ENCODE measurements around the gene SCTR.

Gene SCTR

GRCh38 chr2:119423811-119424210 is 100.5 kb downstream of the SCTR start:
- Histone ChIP-seq H3K27ac (ENCODE audit: low read length) (no peak overlapping the region), H3K4me3 (ENCODE audit: low read length) (no peak overlapping the region), H3K27me3 (ENCODE audit: control insufficient read depth, insufficient read depth, low read length) (peaks cover 4% of the 10 kb centered on the region), H3K36me3 (ENCODE audit: control insufficient read depth, low read depth, low read length) (no peaks in the 10 kb centered on the region), H3K4me1 (ENCODE audit: control insufficient read depth, low read depth, low read length) (no peaks in the 10 kb centered on the region), H3K9me3 (ENCODE audit: control insufficient read depth, low read depth, low read length) (no peaks in the 10 kb centered on the region), H3K9ac (ENCODE audit: low read length) (no peak overlapping the region)

GRCh38 chr2:119423108-119423444 is 101.2 kb downstream of the SCTR start:
- no peak overlapping the region for H3K4me3 ChIP-seq (ENCODE audit: low read length)
- no peaks in the 10 kb centered on the region for H3K36me3 ChIP-seq (ENCODE audit: control insufficient read depth, low read depth, low read length)
- no peaks in the 10 kb centered on the region for H3K9me3 ChIP-seq (ENCODE audit: control insufficient read depth, low read depth, low read length)
- no peak overlapping the region for H3K27ac ChIP-seq (ENCODE audit: low read length)
- H3K4me1 ChIP-seq (ENCODE audit: control insufficient read depth, low read depth, low read length): no peaks in the 10 kb centered on the region
- peaks cover 4% of the 10 kb centered on the region for H3K27me3 ChIP-seq (ENCODE audit: control insufficient read depth, insufficient read depth, low read length)
- no peak overlapping the region for H3K9ac ChIP-seq (ENCODE audit: low read length)

- Histone ChIP-seq H3K9me3 (ENCODE audit: control insufficient read depth, low read depth, low read length) (no peaks in the 10 kb centered on the region), H3K9ac (ENCODE audit: low read length) (no peak overlapping the region), H3K4me1 (ENCODE audit: control insufficient read depth, low read depth, low read length) (no peaks in the 10 kb centered on the region), H3K27me3 (ENCODE audit: control insufficient read depth, insufficient read depth, low read length) (peaks cover 4% of the 10 kb centered on the region), H3K4me3 (ENCODE audit: low read length) (no peak overlapping the region), H3K36me3 (ENCODE audit: control insufficient read depth, low read depth, low read length) (no peaks in the 10 kb centered on the region), H3K27ac (ENCODE audit: low read length) (no peak overlapping the region)
Observed at GRCh38 chr2:119422360-119423107, 101.7 kb downstream of the SCTR start.

- Histone ChIP-seq H3K27ac (ENCODE audit: low read length) (no peak overlapping the region), H3K9ac (ENCODE audit: low read length) (no peak overlapping the region), H3K4me1 (ENCODE audit: control insufficient read depth, low read depth, low read length) (no peaks in the 10 kb centered on the region), H3K9me3 (ENCODE audit: control insufficient read depth, low read depth, low read length) (no peaks in the 10 kb centered on the region), H3K27me3 (ENCODE audit: control insufficient read depth, insufficient read depth, low read length) (peaks cover 1% of the 10 kb centered on the region), H3K4me3 (ENCODE audit: low read length) (no peak overlapping the region), H3K36me3 (ENCODE audit: control insufficient read depth, low read depth, low read length) (no peaks in the 10 kb centered on the region)
Observed at GRCh38 chr2:119421741-119422140, 102.5 kb downstream of the SCTR start.

- H3K27ac ChIP-seq (ENCODE audit: low read length): no peak overlapping the region
- no peak overlapping the region for H3K4me3 ChIP-seq (ENCODE audit: low read length)
- no peak overlapping the region for H3K9ac ChIP-seq (ENCODE audit: low read length)
- no peaks in the 10 kb centered on the region for H3K9me3 ChIP-seq (ENCODE audit: control insufficient read depth, low read depth, low read length)
- no peaks in the 10 kb centered on the region for H3K27me3 ChIP-seq (ENCODE audit: control insufficient read depth, insufficient read depth, low read length)
- no peaks in the 10 kb centered on the region for H3K36me3 ChIP-seq (ENCODE audit: control insufficient read depth, low read depth, low read length)
- no peaks in the 10 kb centered on the region for H3K4me1 ChIP-seq (ENCODE audit: control insufficient read depth, low read depth, low read length)
Observed at GRCh38 chr2:119421304-119421703, 103.0 kb downstream of the SCTR start.

GRCh38 chr2:119419803-119420508 is 104.3 kb downstream of the SCTR start:
- H3K4me3 ChIP-seq (ENCODE audit: low read length): no peak overlapping the region
- H3K4me1 ChIP-seq (ENCODE audit: control insufficient read depth, low read depth, low read length): no peaks in the 10 kb centered on the region
- H3K9me3 ChIP-seq (ENCODE audit: control insufficient read depth, low read depth, low read length): no peaks in the 10 kb centered on the region
- H3K9ac ChIP-seq (ENCODE audit: low read length): no peak overlapping the region
- H3K27ac ChIP-seq (ENCODE audit: low read length): no peak overlapping the region
- H3K27me3 ChIP-seq (ENCODE audit: control insufficient read depth, insufficient read depth, low read length): no peaks in the 10 kb centered on the region
- H3K36me3 ChIP-seq (ENCODE audit: control insufficient read depth, low read depth, low read length): no peaks in the 10 kb centered on the region

GRCh38 chr2:119419065-119419464 is 105.2 kb downstream of the SCTR start:
- Histone ChIP-seq H3K27me3 (ENCODE audit: control insufficient read depth, insufficient read depth, low read length) (no peaks in the 10 kb centered on the region), H3K4me3 (ENCODE audit: low read length) (no peak overlapping the region), H3K36me3 (ENCODE audit: control insufficient read depth, low read depth, low read length) (no peaks in the 10 kb centered on the region), H3K9ac (ENCODE audit: low read length) (no peak overlapping the region), H3K27ac (ENCODE audit: low read length) (no peak overlapping the region), H3K9me3 (ENCODE audit: control insufficient read depth, low read depth, low read length) (no peaks in the 10 kb centered on the region), H3K4me1 (ENCODE audit: control insufficient read depth, low read depth, low read length) (no peaks in the 10 kb centered on the region)

- no peak overlapping the region for H3K27ac ChIP-seq (ENCODE audit: low read length)
- H3K27me3 ChIP-seq (ENCODE audit: control insufficient read depth, insufficient read depth, low read length): no peaks in the 10 kb centered on the region
- H3K9me3 ChIP-seq (ENCODE audit: control insufficient read depth, low read depth, low read length): no peaks in the 10 kb centered on the region
- no peaks in the 10 kb centered on the region for H3K4me1 ChIP-seq (ENCODE audit: control insufficient read depth, low read depth, low read length)
- H3K9ac ChIP-seq (ENCODE audit: low read length): no peak overlapping the region
- no peak overlapping the region for H3K4me3 ChIP-seq (ENCODE audit: low read length)
- H3K36me3 ChIP-seq (ENCODE audit: control insufficient read depth, low read depth, low read length): no peaks in the 10 kb centered on the region
Observed at GRCh38 chr2:119417908-119418307, 106.4 kb downstream of the SCTR start.

- H3K4me1 ChIP-seq (ENCODE audit: control insufficient read depth, low read depth, low read length): no peaks in the 10 kb centered on the region
- H3K27ac ChIP-seq (ENCODE audit: low read length): no peak overlapping the region
- no peak overlapping the region for H3K4me3 ChIP-seq (ENCODE audit: low read length)
- H3K36me3 ChIP-seq (ENCODE audit: control insufficient read depth, low read depth, low read length): no peaks in the 10 kb centered on the region
- no peak overlapping the region for H3K9ac ChIP-seq (ENCODE audit: low read length)
- H3K9me3 ChIP-seq (ENCODE audit: control insufficient read depth, low read depth, low read length): no peaks in the 10 kb centered on the region
- no peaks in the 10 kb centered on the region for H3K27me3 ChIP-seq (ENCODE audit: control insufficient read depth, insufficient read depth, low read length)
Observed at GRCh38 chr2:119416299-119416923, 107.9 kb downstream of the SCTR start.

- Histone ChIP-seq H3K4me1 (ENCODE audit: control insufficient read depth, low read depth, low read length) (no peaks in the 10 kb centered on the region), H3K9me3 (ENCODE audit: control insufficient read depth, low read depth, low read length) (no peaks in the 10 kb centered on the region), H3K9ac (ENCODE audit: low read length) (no peak overlapping the region), H3K4me3 (ENCODE audit: low read length) (no peak overlapping the region), H3K36me3 (ENCODE audit: control insufficient read depth, low read depth, low read length) (no peaks in the 10 kb centered on the region), H3K27me3 (ENCODE audit: control insufficient read depth, insufficient read depth, low read length) (no peaks in the 10 kb centered on the region), H3K27ac (ENCODE audit: low read length) (no peak overlapping the region)
Observed at GRCh38 chr2:119415630-119416029, 108.7 kb downstream of the SCTR start.

- H3K27ac ChIP-seq (ENCODE audit: low read length): no peak overlapping the region
- no peaks in the 10 kb centered on the region for H3K4me1 ChIP-seq (ENCODE audit: control insufficient read depth, low read depth, low read length)
- no peaks in the 10 kb centered on the region for H3K9me3 ChIP-seq (ENCODE audit: control insufficient read depth, low read depth, low read length)
- H3K4me3 ChIP-seq (ENCODE audit: low read length): no peak overlapping the region
- no peaks in the 10 kb centered on the region for H3K27me3 ChIP-seq (ENCODE audit: control insufficient read depth, insufficient read depth, low read length)
- no peak overlapping the region for H3K9ac ChIP-seq (ENCODE audit: low read length)
- H3K36me3 ChIP-seq (ENCODE audit: control insufficient read depth, low read depth, low read length): no peaks in the 10 kb centered on the region
Observed at GRCh38 chr2:119414894-119415293, 109.4 kb downstream of the SCTR start.

All from iPS-18a (cell line).